Fibroblast of peridontal ligament (primary cell): Measurements from ENCODE around the gene OR8U1.
"Not testable (repeated sequence)": the region's sequence is repeated elsewhere in the genome, so short reads cannot be mapped to it uniquely, and the experiment has no call there.

Source experiments
- DNase-seq: peaks from one replicate; pipeline ENCODE4 v3.0.0-alpha.2; 2010; ENCODE audit errors: extremely low read depth

Gene OR8U1

DNA sequence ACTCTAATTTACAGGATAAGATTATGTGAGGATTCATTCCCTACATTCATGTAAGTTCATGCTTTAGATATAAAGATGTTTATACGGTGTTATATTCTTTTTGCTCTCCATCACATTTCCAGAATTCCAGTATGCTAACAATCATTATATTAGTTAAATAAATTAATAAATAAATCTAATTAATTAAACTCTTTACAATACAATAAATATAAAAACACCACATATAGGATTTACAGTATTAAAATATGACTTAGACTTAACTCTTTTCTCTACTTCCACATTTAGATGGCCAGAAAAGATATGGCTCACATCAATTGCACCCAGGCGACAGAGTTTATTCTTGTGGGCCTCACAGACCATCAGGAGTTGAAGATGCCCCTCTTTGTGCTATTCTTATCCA is at the start of gene OR8U1:
Gene OR8U1, plus strand, starts transcription at position 301 of the 400 bp plus-strand sequence. Its CDS starts 0 bp downstream, at position 301.
- no peak for DNase-seq

DNA sequence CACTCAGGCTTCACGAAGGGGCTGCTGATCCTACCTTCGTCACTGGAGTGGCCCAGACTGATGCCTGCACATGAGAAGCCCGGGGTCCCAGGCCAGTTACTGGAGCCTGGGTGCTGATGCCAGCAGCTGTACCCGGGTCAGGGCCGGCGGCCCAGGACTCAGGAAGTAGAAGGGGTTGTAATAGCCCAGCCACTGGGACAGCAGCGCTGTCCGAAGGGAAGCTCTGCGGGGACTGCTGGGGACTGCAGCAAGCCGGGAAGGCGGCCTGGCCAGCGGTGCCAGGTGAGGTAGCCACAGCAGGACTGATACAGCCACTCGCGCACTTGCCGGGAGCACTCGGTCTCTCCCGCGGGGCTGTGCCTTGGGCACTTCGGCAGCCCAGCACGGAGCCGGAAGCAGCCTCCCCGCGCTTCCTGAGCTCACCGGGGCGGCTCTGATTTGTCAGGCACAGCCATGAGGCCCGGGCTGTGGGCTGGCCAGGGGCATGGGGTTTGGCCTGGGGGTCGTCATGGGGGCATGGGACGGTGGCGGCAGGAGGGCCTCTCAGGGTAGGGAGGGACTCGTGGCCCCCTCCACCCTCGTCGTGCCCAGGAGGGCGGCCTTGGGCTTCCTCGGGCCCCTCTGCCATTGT is 43.4 kb upstream of the OR8U1 start:
- DNase-seq, result no peak

DNA sequence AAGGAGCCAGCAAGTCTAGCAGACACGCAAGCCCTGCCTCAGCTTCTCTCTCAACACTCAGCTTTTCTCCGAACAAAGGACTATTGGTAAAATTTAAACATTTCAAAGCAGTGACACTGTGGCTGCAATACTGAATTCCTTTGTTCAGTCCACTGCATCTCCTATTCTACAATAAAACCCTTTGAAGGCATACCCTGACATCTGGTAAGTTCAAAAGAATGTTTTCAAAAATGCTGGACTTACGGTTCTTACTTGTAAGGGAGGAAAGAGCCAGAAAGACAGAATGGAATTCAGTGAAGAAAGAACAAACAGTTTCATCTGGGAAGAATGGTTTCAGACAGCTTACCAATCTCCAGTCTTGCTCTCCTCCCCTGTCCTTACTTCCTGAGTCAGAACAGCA is 42.3 kb upstream of the OR8U1 start:
- no peak for DNase-seq

DNA sequence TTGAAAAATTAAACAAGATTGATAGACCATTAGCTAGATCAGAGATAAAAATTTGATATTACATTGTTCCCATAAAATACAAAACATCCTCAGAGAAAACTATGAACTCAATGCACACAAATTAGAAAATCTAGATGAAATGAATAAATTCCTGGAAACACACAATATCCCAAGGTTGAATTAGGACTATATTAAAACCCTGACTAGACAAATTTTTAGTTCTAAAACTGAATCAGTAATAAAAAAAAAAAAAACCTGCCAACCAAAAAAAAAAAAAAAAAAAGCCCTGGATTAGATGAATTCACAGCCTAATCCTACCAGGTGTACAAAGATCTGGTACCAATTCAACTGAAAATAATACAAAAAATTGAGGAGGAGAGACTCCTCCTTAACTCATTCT is 35.1 kb upstream of the OR8U1 start:
- DNase-seq, result no peak

DNA sequence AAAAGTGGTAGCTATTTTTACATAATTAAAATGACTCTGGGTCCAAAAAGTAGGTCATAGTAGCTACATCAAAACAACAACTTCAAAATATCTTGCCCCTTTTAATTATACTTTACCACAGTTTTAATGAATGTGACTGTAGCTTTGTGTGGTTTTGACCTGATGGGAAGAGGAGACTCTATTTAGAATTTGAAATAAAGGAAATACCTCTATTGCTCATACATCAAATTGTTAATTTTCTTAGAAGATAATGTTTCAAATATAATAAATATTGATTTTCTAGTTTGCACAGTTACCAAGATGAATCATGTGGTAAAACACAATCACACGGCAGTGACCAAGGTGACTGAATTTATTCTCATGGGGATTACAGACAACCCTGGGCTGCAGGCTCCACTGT is 29.7 kb upstream of the OR8U1 start, which contains the start of gene OR8K1:
Gene OR8K1, plus strand, starts transcription at position 301 of the 400 bp plus-strand sequence. Its CDS starts 0 bp downstream, at position 301.
- DNase-seq, result no peak

DNA sequence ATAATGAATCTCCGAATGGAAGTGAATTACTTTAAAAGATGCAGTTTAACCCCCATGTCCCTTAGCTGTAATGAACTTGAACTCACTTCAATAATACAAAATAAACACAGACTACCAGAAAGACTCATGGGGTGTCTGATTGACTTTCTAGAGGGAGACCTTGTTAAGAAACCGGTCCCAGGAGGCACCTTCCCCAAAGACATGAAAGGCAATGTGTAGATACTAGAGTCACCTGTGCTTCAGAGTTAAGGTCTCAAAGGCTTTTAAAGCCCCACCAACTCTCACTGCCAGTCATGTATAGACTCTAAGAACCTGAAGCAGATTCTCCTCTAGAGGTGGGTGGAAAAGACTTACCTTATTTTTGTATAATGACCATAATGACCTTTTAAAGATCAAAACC is 21.4 kb upstream of the OR8U1 start, which contains the start of gene OR8J1:
Gene OR8J1, plus strand, starts transcription at position 301 of the 400 bp plus-strand sequence. CDS start 5,956 bp downstream, outside the sequence.
- no peak for DNase-seq

DNA sequence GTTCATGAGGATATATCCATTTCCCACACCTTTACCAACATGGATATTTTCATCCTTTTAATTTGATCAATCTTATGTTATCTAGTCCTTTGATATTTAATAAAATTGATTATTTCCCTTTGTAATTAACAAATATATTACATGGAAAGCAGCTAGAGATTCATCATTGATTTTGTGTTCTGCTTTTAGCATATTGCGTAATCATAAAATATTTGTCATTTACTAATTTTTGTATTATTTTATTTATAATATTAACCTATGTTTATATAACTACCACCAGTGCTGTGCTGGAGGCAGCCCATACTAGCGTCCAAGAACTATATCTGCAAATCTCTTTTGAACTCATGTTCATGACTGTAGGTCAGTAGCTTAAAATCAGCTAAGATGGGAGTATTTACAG is 4.7 kb downstream of the OR8U1 start:
- DNase-seq, result no peak

DNA sequence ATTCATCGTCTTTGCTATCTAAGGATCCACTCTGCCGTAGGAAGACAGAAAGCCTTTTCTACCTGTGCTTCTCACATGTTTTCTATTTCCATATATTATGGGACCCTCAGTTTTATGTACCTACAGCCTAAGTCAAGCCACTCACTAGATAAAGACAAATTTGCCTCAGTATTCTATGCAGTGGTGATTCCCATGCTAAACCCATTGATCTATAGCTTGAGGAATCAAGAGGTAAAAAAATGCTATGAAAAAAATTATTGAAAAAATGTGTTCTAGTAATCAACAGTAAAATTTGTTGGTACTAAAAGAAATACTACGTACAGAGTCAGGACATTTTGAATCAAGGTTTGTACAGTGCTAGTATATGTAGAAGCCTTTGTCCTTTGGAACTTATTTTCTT is 19.0 kb downstream of the OR8U1 start:
- no peak for DNase-seq

DNA sequence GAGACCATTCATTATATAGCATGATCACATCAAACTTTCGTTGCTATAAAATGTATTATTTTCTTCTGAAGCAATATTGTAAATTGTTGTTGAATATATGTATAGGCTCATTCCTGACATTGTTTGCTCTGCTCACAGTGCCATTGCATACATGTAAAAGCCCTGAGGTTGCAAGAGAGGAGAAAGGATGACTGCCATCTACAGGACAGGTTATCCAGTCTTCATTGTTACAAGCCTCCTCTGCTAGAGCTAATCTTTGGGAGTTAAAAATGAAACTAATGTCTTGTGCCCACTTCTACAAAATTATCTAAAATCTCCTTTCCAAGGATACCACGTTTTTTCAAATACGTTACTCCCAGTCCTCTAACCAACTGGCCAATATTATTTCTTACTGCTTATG is 20.6 kb downstream of the OR8U1 start:
- DNase-seq, result no peak

DNA sequence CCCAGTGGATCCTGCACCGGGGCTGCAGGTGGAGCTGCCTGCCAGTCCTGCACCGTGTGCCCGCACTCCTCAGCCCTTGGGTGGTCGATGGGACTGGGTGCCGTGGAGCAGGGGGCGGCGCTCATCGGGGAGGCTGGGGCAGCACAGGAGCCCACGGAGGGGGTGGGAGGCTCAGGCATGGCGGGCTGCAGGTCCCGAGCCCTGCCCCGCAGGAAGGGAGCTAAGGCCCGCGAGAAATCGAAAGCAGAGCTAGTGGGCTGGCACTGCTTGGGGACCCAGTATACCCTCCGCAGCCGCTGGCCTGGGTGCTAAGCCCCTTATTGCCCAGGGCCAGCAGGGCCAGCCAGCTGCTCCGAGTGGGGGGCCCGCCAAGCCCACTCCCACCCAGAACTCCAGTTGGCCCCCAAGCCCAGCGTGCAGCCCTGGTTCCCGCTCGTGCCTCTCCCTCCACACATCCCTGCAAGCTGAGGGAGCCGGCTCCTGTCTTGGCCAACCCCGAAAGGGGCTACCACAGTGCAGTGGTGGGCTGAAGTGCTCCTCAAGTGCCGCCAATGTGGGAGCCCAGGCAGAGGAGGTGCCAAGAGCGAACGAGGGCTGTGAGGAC is 26.5 kb downstream of the OR8U1 start:
- not testable (repeated sequence) for DNase-seq

DNA sequence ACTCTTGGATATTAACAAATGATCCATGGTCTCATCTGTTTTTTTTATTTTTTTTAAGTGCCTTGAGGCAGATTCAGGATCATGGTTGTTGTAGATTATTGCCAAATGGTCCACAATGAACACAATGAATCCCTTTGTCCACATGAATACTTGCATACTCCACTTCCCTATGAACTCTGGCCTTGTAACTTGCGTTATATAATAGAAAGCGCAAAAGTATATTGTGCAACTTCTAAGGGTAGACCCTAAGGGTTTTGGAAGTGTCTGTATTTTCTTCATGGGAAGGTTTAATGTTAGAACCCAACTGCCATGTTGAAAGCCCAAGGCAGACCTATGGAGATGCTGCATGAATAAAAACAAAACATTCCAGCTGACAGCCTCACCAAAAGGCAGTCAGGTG is 29.0 kb downstream of the OR8U1 start:
- DNase-seq, result no peak

DNA sequence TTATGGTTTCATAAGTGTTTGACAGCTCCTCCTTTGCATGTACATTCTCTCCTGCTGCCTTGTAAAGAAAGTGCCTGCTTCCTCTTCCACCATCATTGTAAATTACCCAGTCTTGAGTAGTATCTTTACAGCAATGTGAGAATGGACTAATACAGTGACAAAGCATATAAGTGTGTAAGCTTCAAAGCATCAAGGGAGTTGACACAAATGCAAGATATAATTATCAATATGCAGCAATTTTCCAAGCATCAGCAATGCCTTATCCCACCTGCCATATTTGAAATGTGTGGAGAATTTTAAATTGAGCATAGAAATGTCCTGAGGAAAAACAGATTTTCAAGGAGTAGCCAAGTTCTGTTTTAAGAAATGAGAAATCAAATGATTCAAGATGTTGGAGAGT is 35.4 kb downstream of the OR8U1 start:
- no peak for DNase-seq

DNA sequence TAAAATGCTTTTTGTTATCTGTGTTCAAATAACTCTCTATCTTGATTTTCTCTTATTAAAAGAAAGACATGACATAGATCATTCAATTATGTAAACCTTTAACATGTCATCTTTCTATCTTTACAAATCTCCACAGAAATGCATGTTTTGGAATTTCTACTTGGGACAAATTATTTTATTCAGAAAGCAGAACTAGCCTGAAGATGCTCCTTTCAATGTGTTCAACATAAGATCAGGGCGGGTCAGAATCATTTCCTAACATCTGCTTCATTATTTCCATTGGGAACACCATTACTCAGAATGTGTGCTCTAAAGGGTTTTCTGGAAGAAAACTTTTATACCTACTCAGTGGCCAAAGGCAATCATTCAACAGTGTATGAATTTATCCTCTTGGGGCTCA is 37.0 kb downstream of the OR8U1 start, which contains the start of gene OR5AL1:
Gene OR5AL1, plus strand, starts transcription at position 301 of the 400 bp plus-strand sequence.
- no peak for DNase-seq
